ENCODE results near the gene TNS3. TPM values are rescaled to one million over a fixed set of nuclear protein-coding genes. Genes with fewer than 3 reads are reported as not detected.

TNS3 gene
- total and polyA plus RNA-seq, 10 of the 15 experiments (the other 5 are each of a cell fraction or from before 2014, with no cell fraction given) = 0.27 to 2.7 (median 0.79) TPM

GRCh38 chr7:47411281-47411869 lies 170.5 kb downstream of the TNS3 start:
- POLR2A ChIA-PET = no interaction called here
- CTCF ChIA-PET = no interaction called here
- no peaks in the 10 kb centered on the region for H3K9me3 ChIP-seq (replicated peaks; ENCODE audit: control insufficient read depth, insufficient read depth, low read length)
- no peaks in the 10 kb centered on the region for H4K20me1 ChIP-seq (ENCODE audit: control insufficient read depth, insufficient read depth)
- FAIRE-seq (no peak), ATAC-seq (no peak), DNase-seq (ENCODE audit: low read depth, low spot score) (no peak)
- no peaks in the 10 kb centered on the region for H3K79me2 ChIP-seq (ENCODE audit: control insufficient read depth, insufficient read depth, low read length)
- no peaks in the 10 kb centered on the region for H3K4me1 ChIP-seq (ENCODE audit: control insufficient read depth, insufficient read depth, low read length)
- intact Hi-C loops (cut with micrococcal nuclease; ENCODE audit: unreplicated experiment) (no loop called here), in situ Hi-C loops (cut with MboI) (no loop called here)
- WGBS (ENCODE audit: insufficient coverage, insufficient replicate concordance, low lambda C conversion rate, missing lambda C conversion rate) = 63% methylated on average over 18 of the region's 18 CpGs
- no TSS peak for BruUV-seq (replicated peaks)
- H2AFZ ChIP-seq (ENCODE audit: control insufficient read depth, low read depth, low read length) = no peak overlapping the region
- no peak overlapping the region for H3K4me2 ChIP-seq (ENCODE audit: control insufficient read depth, insufficient read depth)
- H3K9ac ChIP-seq (ENCODE audit: control insufficient read depth, insufficient read depth, low read length) = no peak overlapping the region
- no peak overlapping the region for H3K27ac ChIP-seq (ENCODE audit: control insufficient read depth, insufficient read depth)
- TF ChIP-seq CBFB (IDR thresholded peaks at IDR 0.05; ENCODE audit: low read depth) (no peak), TBL1XR1 (IDR thresholded peaks at IDR 0.05; ENCODE audit: low read depth, low read length) (no peak), BACH1 (IDR thresholded peaks at IDR 0.05; ENCODE audit: borderline replicate concordance) (no peak), POLR2AphosphoS5 (IDR thresholded peaks at IDR 0.05; ENCODE audit: low read length) (no peak), KDM1A (IDR thresholded peaks at IDR 0.05; ENCODE audit: borderline replicate concordance) (no peak), RBBP5 (conservative IDR thresholded peaks at IDR 0.05) (no peak), MEF2A (IDR thresholded peaks at IDR 0.05; ENCODE audit: insufficient read depth, low read depth, low read length) (no peak), RCOR1 (conservative IDR thresholded peaks at IDR 0.05; ENCODE audit: low read depth, low read length) (no peak), SIX5 (IDR thresholded peaks at IDR 0.05; ENCODE audit: low read depth, low read length, severe bottlenecking) (no peak), CHD1 (IDR thresholded peaks at IDR 0.05; ENCODE audit: low read depth, low read length) (no peak), DPF2 (IDR thresholded peaks at IDR 0.05) (no peak), EP300 (IDR thresholded peaks at IDR 0.05; ENCODE audit: borderline replicate concordance in 1 of 2, control insufficient read depth in 1 of 2, low read depth in 2 of 2, low read length in 2 of 2) (no peak)
- RAD21 ChIA-PET (ENCODE audit: unreplicated experiment) = no interaction called here
- no peaks in the 10 kb centered on the region for H3K36me3 ChIP-seq (ENCODE audit: control insufficient read depth in 2 of 2, insufficient read depth in 2 of 2, low read length in 1 of 2)
- H3K4me3 ChIP-seq = no peak overlapping the region
- H3K27me3 ChIP-seq (replicated peaks in 1 of 2; ENCODE audit: control insufficient read depth in 2 of 2, insufficient read depth in 2 of 2, low read length in 1 of 2) = no peaks in the 10 kb centered on the region
- SMC1A ChIA-PET (ENCODE audit: uncharacterized antibody, unreplicated experiment) = no interaction called here

Data from GM12878 (cell line).